Fibroblast of lung (primary cell): Measurements from ENCODE around the gene COL25A1.

Experiments
- CTCF ChIP-seq, 2 donors: IDR thresholded peaks in 1 of 2; conservative IDR thresholded peaks in 1 of 2; 1 replicate in 1 of 2; 2 replicates in 1 of 2; pipeline ENCODE4 v1.5.1; 2011 to 2012; ENCODE audit warnings: low read length in 2 of 2, control low read depth in 1 of 2, inconsistent platforms in 1 of 2, low read depth in 1 of 2, mild to moderate bottlenecking in 1 of 2
- EZH2 ChIP-seq: IDR thresholded peaks from 2 replicates; pipeline ENCODE4 v1.5.1; 2012; ENCODE audit warnings: low read length, control low read depth, mild to moderate bottlenecking; ENCODE audit errors: missing control alignments

GRCh38 chr4:109010521-109010920 is 291.9 kb downstream of the COL25A1 start:
- TF ChIP-seq CTCF (conservative IDR thresholded peaks at IDR 0.05 in 1 of 2, IDR thresholded peaks at IDR 0.05 in 1 of 2; ENCODE audit: low read depth in 1 of 2, low read length in 2 of 2) (no peak), EZH2 (no peak)
